Common myeloid progenitor, CD34-positive (primary cell): ENCODE results near the gene HMGXB4.

Source experiments
- CTCF ChIA-PET: fragments of 350-600 bp; sonication (Branson Sonifier 250); formaldehyde crosslinking; loops from one replicate; lab custom pipeline; 2021; ENCODE audit warnings: antibody characterized with exemption; lab: Charles Lee
- POLR2A ChIA-PET: fragments of 350-600 bp; sonication (Branson Sonifier 250); formaldehyde crosslinking; loops from one replicate; lab custom pipeline; 2021; ENCODE audit warnings: antibody characterized with exemption; lab: Charles Lee
- DNase-seq, 3 donors: peaks; one replicate each; pipeline versions ENCODE4 v3.0.0 to v3.0.0-alpha.2; 2013
- H3K27ac ChIP-seq, 2 experiments: 1 replicate in 1 of 2; 2 replicates in 1 of 2; pipeline ENCODE4 v1.7.0; 2013; ENCODE audit warnings: inconsistent platforms in 2 of 2, low read length in 2 of 2, mild to moderate bottlenecking in 2 of 2, low read depth in 1 of 2, moderate library complexity in 1 of 2; ENCODE audit not compliant: severe bottlenecking in 2 of 2, insufficient read depth in 1 of 2, poor library complexity in 1 of 2
- H3K27me3 ChIP-seq, 5 experiments: replicated peaks in 2 of 5; 1 replicate in 3 of 5; 2 replicates in 2 of 5; pipeline versions ENCODE4 v1.6.1 to v1.7.0; 2013; ENCODE audit warnings: low read length in 4 of 5, mild to moderate bottlenecking in 2 of 5, moderate library complexity in 2 of 5, inconsistent platforms in 1 of 5; ENCODE audit not compliant: insufficient read depth in 5 of 5, control insufficient read depth in 4 of 5
- H3K36me3 ChIP-seq, 4 experiments: 1 replicate in 2 of 4; 2 replicates in 2 of 4; pipeline versions ENCODE4 v1.6.1 to v1.7.0; 2013; ENCODE audit warnings: low read length in 3 of 4, control low read depth in 1 of 4, mild to moderate bottlenecking in 1 of 4; ENCODE audit not compliant: control insufficient read depth in 4 of 4, insufficient read depth in 4 of 4
- H3K4me1 ChIP-seq, 4 experiments: 1 replicate in 3 of 4; 2 replicates in 1 of 4; pipeline versions ENCODE4 v1.6.1 to v1.7.1; 2013; ENCODE audit warnings: low read length in 3 of 4, mild to moderate bottlenecking in 3 of 4, control low read depth in 1 of 4, inconsistent platforms in 1 of 4, moderate library complexity in 1 of 4; ENCODE audit not compliant: control insufficient read depth in 4 of 4, insufficient read depth in 4 of 4; ENCODE audit errors: control extremely low read depth in 1 of 4
- H3K4me3 ChIP-seq, 7 experiments: 1 replicate in 4 of 7; 2 replicates in 3 of 7; pipeline versions ENCODE4 v1.5.1 to v1.7.0; 2013; ENCODE audit warnings: mild to moderate bottlenecking in 7 of 7, low read length in 6 of 7, moderate library complexity in 6 of 7, inconsistent platforms in 2 of 7, low read depth in 2 of 7, control low read depth in 1 of 7; ENCODE audit not compliant: insufficient read depth in 4 of 7, control insufficient read depth in 1 of 7; ENCODE audit errors: extremely low read depth in 1 of 7
- H3K9me3 ChIP-seq, 5 experiments: 1 replicate in 4 of 5; 2 replicates in 1 of 5; pipeline versions ENCODE4 v1.6.1 to v1.7.1; 2013; ENCODE audit warnings: low read length in 4 of 5, mild to moderate bottlenecking in 2 of 5, inconsistent platforms in 1 of 5, low read depth in 1 of 5, moderate library complexity in 1 of 5; ENCODE audit not compliant: control insufficient read depth in 4 of 5, insufficient read depth in 2 of 5; ENCODE audit errors: control extremely low read depth in 1 of 5
- WGBS: methylation state at CpG from one replicate; pipeline ENCODE4 v1.1.5; 2013; ENCODE audit not compliant: insufficient coverage; 5-methylcytosine and 5-hydroxymethylcytosine counted together

HMGXB4 gene

DNA sequence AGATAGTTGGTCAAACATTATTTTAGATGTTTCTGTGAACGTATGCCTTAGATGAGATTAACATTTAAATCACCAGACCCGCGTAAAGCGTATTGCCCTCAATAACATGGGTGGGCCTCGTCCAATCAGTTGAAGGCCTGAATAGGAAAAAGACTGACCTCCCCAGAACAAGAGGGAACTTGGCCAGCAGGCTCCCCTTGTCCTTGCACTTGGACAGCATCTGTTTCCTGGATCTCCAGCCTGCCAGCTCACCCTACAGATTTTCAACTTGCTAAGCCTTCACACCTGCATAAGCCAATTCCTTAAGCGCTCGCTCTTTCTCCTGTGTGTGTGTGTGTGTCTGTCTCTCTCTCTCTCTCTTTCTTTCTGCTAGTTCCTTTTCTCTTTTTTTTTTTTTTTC, 50.6 kb downstream of the HMGXB4 start:
- Histone ChIP-seq H3K9me3 (no peaks in the 10 kb centered on the region), H3K27me3 (no peaks in the 10 kb centered on the region), H3K4me1 (peaks cover 1 to 34% (median 15%) of the 10 kb centered on the region in 4 experiments), H3K4me3 (no peak overlapping the region), H3K27ac (no peak overlapping the region), H3K36me3 (no peaks in the 10 kb centered on the region)
- ChIA-PET CTCF (no interaction called here), POLR2A (no interaction called here)
- DNase-seq, result peak in 2 of 3 donors; percentile 12 to 19
- WGBS, result 96% methylated on average over 7 of the region's 7 CpGs

DNA sequence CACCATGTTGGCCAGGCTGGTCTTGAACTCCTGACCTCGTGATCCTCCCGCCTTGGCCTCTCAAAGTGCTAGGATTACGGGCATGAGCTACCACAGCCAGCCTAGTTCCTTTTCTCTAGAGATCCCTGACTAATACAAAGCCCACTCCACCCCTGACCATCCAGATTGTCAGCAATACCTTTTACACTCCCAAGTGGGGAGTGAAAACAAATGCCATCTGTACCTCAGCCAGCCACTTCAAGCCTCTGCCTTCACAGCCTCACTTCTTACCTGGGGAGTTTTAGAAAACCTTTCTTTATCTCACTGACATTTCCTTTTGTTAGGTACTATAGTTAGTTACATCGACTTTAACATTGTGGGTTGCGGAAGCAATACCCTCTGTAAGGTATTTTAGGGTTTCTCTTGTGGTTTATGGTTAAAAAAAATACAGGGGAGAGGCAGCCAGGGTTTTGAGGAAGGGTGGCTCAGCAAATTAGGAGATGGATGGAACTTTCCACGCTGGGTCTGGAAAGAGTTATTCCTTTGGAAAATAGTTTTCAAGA, 51.3 kb downstream of the HMGXB4 start:
- ChIA-PET CTCF (no interaction called here), POLR2A (no interaction called here)
- Histone ChIP-seq H3K27ac (no peak overlapping the region), H3K4me3 (peak overlapping the region in 1 of 7 experiments; percentile 13), H3K27me3 (no peaks in the 10 kb centered on the region), H3K4me1 (peaks cover 1 to 36% (median 16%) of the 10 kb centered on the region in 4 experiments), H3K9me3 (no peaks in the 10 kb centered on the region), H3K36me3 (no peaks in the 10 kb centered on the region)
- 17% methylated on average over 4 of the region's 6 CpGs for WGBS
- DNase-seq, result peak in 2 of 3 donors; percentile 57 to 63

DNA sequence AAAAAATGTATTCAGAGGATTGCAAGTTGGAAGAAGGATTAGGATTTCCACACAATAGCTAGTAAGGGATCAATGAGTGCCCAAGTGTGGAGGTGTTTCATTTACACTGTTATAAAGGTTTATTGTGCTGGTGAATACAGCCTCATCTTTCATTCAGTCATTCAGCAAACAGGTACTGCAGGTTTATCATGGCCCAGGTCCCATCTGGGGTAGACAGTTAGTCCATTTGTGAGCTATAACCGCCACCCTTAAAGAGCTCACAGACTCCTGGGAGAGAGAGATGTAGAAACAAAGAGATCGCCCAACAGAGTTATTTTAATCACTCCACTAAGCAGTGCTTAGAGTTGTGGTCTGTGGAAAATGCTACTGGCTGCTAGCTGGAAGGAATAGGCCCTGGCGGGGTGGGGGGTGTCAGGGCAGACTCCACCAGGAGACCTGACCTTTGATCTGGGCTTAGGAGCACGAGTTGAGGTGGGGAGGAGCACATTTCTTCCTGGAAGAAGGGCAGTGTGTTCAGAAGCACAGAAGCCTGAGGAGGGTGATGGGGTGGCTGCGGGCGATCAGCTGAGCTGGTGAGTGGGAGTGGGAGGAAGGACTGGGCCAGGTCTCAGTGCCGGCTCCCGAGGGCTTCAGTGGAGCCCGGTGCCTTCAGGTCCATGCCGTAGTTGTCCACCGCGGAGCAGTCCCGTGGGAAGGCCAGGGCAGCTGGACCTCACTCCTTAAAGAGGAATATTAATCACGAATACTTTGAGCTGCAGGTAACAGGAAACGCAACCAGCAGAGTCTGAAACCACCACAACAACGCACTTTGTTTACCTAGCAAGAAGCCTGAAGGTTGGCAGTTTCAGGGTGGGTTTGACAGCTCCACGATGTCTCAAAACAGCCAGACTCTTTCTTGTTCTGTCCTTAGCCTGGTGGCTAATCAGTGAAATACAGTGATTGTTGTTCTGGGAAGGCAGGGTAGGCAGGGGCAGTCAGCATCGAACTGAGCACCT, 53.6 kb downstream of the HMGXB4 start:
- WGBS, result 96% methylated on average over 15 of the region's 18 CpGs
- Histone ChIP-seq H3K27me3 (no peaks in the 10 kb centered on the region), H3K36me3 (no peaks in the 10 kb centered on the region)

DNA sequence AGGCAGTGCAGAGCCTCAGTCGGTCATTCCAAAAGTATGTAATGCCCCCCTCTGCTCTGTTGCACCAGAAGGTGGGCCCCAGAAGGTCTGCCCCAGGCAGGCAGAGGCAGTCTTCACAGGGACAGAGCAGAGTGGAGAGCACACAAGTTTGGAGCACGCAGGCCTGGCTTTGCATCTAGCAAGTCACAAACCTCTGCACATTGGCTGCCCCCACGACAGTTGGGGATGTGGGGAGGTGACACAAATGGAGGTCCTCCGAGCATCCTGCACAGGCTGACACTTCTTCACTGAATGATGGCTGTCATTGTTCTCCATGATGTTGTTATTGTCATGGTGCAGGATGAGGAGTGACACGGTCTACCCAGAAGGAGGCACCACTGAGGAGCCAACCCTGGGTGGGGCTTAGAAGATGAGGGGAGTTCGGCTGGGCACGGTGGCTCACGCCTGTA, 54.3 kb downstream of the HMGXB4 start:
- Histone ChIP-seq H3K4me1 (peaks cover 0 to 31% (median 16%) of the 10 kb centered on the region in 4 experiments), H3K27me3 (no peaks in the 10 kb centered on the region), H3K4me3 (no peak overlapping the region), H3K9me3 (no peaks in the 10 kb centered on the region), H3K36me3 (no peaks in the 10 kb centered on the region), H3K27ac (no peak overlapping the region)
- CTCF ChIA-PET, result interaction anchor here (1.6 kb wide), 1 partner anchor 40 kb away, joined by 5 read pairs; no protein-coding TSS in a partner anchor
- WGBS, result 95% methylated on average over 4 of the region's 8 CpGs
- POLR2A ChIA-PET, result no interaction called here
- DNase-seq, result no peak

More for the DNA sequence above, 53.6 kb downstream of the HMGXB4 start:
- Histone ChIP-seq H3K4me1 (peaks cover 1 to 37% (median 16%) of the 10 kb centered on the region in 4 experiments), H3K4me3 (no peak overlapping the region), H3K27ac (no peak overlapping the region), H3K9me3 (no peaks in the 10 kb centered on the region)
- DNase-seq, result no peak
- ChIA-PET CTCF (interaction anchor here (0.7 to 1.6 kb wide), 2 partner anchors 9 to 40 kb away, joined by 4 to 5 read pairs; no protein-coding TSS in a partner anchor), POLR2A (no interaction called here)

DNA sequence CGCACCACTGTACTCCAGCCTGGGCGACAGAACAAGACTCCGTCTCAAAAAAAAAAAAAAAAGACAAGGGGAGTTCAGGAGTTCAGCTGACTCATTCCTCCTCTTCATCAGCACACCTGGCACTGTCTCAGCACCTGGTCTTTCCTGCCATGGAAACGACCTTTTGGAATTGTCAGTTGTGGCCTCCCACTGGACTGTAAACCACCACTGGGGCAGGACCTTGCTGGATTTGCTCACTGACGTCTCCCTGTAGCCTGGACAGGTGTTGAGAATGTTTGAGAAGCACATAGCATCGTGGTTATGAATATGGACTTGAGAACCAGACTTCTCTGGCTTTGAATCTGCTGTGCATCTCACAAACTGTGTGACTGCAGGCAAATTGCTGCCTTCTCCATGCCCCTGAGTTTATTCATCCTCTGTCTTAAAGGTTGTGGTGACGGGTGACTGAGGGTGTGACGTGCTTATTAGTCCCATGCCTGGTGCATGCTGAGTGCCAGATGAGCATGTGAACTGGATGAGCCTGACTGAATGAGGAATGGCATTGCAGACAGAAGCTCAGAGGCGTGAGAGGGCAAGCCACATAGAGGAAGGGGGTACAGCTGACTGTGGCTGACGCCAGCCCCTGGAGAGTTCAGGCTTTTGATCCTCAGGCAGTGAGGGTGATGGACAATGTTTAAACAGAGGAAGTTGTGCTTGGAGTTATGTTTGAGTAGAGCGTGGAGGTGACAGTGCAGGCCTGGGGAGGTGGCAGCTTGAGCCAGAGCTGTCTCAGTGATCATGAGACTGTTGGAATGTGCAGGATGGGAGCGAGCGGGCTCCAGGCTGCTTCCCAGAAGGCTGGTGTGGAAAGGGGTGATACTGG, 55.1 kb downstream of the HMGXB4 start:
- H3K4me3 ChIP-seq, result no peak overlapping the region
- no peaks in the 10 kb centered on the region for H3K9me3 ChIP-seq
- CTCF ChIA-PET, result no interaction called here
- POLR2A ChIA-PET, result no interaction called here
- H3K27ac ChIP-seq, result no peak overlapping the region
- peaks cover 0 to 1% (median under 1%) of the 10 kb centered on the region in 4 experiments for H3K36me3 ChIP-seq
- peak in 1 of 3 donors; percentile 20 for DNase-seq
- H3K4me1 ChIP-seq, result peaks cover 0 to 27% (median 16%) of the 10 kb centered on the region in 4 experiments
- no peaks in the 10 kb centered on the region for H3K27me3 ChIP-seq
- WGBS, result 77% methylated on average over 7 of the region's 13 CpGs

DNA sequence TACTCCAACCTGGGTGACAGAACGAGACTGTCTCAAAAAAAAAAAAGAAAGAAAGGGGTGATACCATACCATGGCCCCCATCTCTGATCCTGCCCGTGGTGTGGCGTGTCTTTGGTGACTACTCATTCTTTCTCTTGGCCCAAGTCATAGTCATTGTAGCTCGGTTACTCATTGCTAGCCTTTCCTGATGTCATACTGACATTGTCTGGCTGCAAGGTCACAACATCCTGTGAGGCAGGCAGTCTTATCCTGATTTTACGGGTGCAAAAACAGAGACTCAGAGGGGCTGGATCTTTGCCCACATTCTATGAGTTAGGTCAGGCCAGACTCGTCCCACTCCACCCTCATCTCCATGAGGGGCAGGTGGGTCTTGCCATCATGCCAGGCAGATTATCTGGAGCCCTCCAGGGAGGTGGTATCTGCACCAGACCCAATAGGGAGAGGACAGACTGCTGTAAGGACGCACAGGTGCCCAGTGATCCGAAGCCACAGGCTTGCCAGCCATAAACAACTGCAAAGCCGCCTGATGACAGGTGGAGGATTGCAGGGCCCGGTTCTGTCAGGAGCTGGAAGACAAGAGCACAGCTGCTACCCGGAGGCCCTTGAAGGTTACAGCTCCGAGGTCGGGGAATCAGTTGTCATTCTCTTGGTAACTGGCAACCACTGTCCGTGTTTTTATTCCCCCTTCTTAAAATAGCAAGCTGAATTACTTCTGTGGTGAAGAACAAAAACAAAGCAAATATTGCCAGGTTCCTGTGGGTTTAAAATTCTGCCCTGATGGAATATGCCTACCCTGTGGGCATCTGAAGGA, 56.2 kb downstream of the HMGXB4 start:
- ChIA-PET CTCF (interaction anchor here (0.7 to 1.5 kb wide), 2 partner anchors 11 to 13 kb away, joined by 3 to 4 read pairs; no protein-coding TSS in a partner anchor), POLR2A (interaction anchor here (0.8 kb wide), 1 partner anchor 22 kb away, joined by 3 read pairs; no protein-coding TSS in a partner anchor)
- H3K4me3 ChIP-seq, result no peak overlapping the region
- H3K36me3 ChIP-seq, result peaks cover 0 to 12% (median 8%) of the 10 kb centered on the region in 4 experiments
- WGBS, result 83% methylated on average over 14 of the region's 14 CpGs
- DNase-seq, result no peak
- H3K27me3 ChIP-seq, result no peaks in the 10 kb centered on the region
- no peaks in the 10 kb centered on the region for H3K9me3 ChIP-seq
- H3K4me1 ChIP-seq, result peaks cover 0 to 18% (median 9%) of the 10 kb centered on the region in 4 experiments
- no peak overlapping the region for H3K27ac ChIP-seq
